Activated CD8-positive, alpha-beta memory T cell treated with anti-CD3 and anti-CD28 coated beads for 4 hours (primary cell): ENCODE measurements around the gene WDR59.
"Not testable (repeated sequence)": the region's sequence is repeated elsewhere in the genome, so short reads cannot be mapped to it uniquely, and the experiment has no call there.

Experiments
- DNase-seq, 2 donors: peaks; one replicate each; pipeline ENCODE4 v3.0.0-alpha.2; 2020; ENCODE audit warnings: low read depth in 2 of 2

WDR59 gene

GRCh38 chr16:74973304-74973703, 11.6 kb downstream of the WDR59 start:
- no peak for DNase-seq

GRCh38 chr16:74954763-74955162, 30.2 kb downstream of the WDR59 start:
- no peak for DNase-seq

GRCh38 chr16:74951681-74952080, 33.2 kb downstream of the WDR59 start:
- DNase-seq, result no peak

- DNase-seq, result no peak
Measured at GRCh38 chr16:74951206-74951605, 33.7 kb downstream of the WDR59 start.

- no peak for DNase-seq
Measured at GRCh38 chr16:74950511-74950910, 34.4 kb downstream of the WDR59 start.

GRCh38 chr16:74949309-74949708, 35.6 kb downstream of the WDR59 start:
- DNase-seq, result no peak

- DNase-seq, result no peak
Measured at GRCh38 chr16:74944466-74944865, 40.5 kb downstream of the WDR59 start.

- DNase-seq, result no peak
Measured at GRCh38 chr16:74942977-74943918, 41.7 kb downstream of the WDR59 start.

GRCh38 chr16:74942566-74942965, 42.4 kb downstream of the WDR59 start:
- DNase-seq, result no peak

- DNase-seq, result no peak
Measured at GRCh38 chr16:74939688-74940087, 45.2 kb downstream of the WDR59 start.

- no peak for DNase-seq
Measured at GRCh38 chr16:74936902-74937560, 47.9 kb downstream of the WDR59 start.

GRCh38 chr16:74931445-74931844, 53.5 kb downstream of the WDR59 start:
- no peak for DNase-seq

GRCh38 chr16:74929636-74930035, 55.3 kb downstream of the WDR59 start:
- DNase-seq, result no peak

GRCh38 chr16:74926805-74927204, 58.1 kb downstream of the WDR59 start:
- DNase-seq, result no peak

GRCh38 chr16:74923766-74924460, 61.0 kb downstream of the WDR59 start:
- DNase-seq, result no peak

- no peak for DNase-seq
Measured at GRCh38 chr16:74922150-74923138, 62.5 kb downstream of the WDR59 start.

GRCh38 chr16:74921051-74921450, 63.9 kb downstream of the WDR59 start:
- DNase-seq, result no peak

GRCh38 chr16:74909665-74910064, 75.3 kb downstream of the WDR59 start:
- no peak for DNase-seq

- DNase-seq, result not testable (repeated sequence)
Measured at GRCh38 chr16:74908759-74909158, 76.2 kb downstream of the WDR59 start.

- no peak for DNase-seq
Measured at GRCh38 chr16:74903901-74904678, 80.8 kb downstream of the WDR59 start.
